Activated naive CD4-positive, alpha-beta T cell treated with anti-CD3 and anti-CD28 coated beads for 36 hours (primary cell): Measurements from ENCODE around the gene DBN1. TPM values are rescaled to one million over a fixed set of nuclear protein-coding genes. Genes with fewer than 3 reads are reported as not detected.
A peak's percentile ranks its signal among the peaks of the same experiment; 100 is the strongest.

Source experiments
- CTCF ChIA-PET: fragments of 350-600 bp; sonication (Branson Sonifier 250); formaldehyde crosslinking; loops from one replicate; lab custom pipeline; 2021; ENCODE audit warnings: antibody characterized with exemption; lab: Charles Lee
- DNase-seq: peaks from one replicate; pipeline ENCODE4 v3.0.0-alpha.2; 2020
- H3K27ac Mint-ChIP-seq: one replicate; pipeline ENCODE4 v1.8.0; 2021; ENCODE audit warnings: mild to moderate bottlenecking, mixed read lengths
- H3K27me3 Mint-ChIP-seq: one replicate; pipeline ENCODE4 v1.8.0; 2021; ENCODE audit warnings: low read depth, mixed read lengths
- H3K36me3 Mint-ChIP-seq: one replicate; pipeline ENCODE4 v1.8.0; 2021; ENCODE audit warnings: low read depth, mixed read lengths
- H3K4me1 Mint-ChIP-seq: one replicate; pipeline ENCODE4 v1.8.0; 2021; ENCODE audit warnings: low read depth, mixed read lengths
- H3K4me3 Mint-ChIP-seq: one replicate; pipeline ENCODE4 v1.8.0; 2021; ENCODE audit warnings: mild to moderate bottlenecking, moderate library complexity, mixed read lengths
- H3K9me3 Mint-ChIP-seq: one replicate; pipeline ENCODE4 v1.8.0; 2021; ENCODE audit warnings: mixed read lengths
- intact Hi-C: fragments of 100-400 bp; cut with micrococcal nuclease; formaldehyde crosslinking; loops from one replicate; pipeline ENCODE4 v1.15.1; 2023
- total RNA-seq, 2 experiments: library from RNA; stranded (reverse); gene quantifications; one replicate each; pipeline ENCODE4 v1.2.3, GENCODE V29; 2021

The DBN1 gene
- total RNA-seq, 2 experiments from 2014 or later: 20.8 to 22.4 TPM

GRCh38 chr5:177439518-177440053 lies 33.8 kb downstream of the DBN1 start:
- Mint-ChIP-seq H3K4me1 (peaks cover 65% of the 10 kb centered on the region), H3K27me3 (no peaks in the 10 kb centered on the region), H3K27ac (peak overlapping the region; percentile 90), H3K4me3 (no peak overlapping the region), H3K36me3 (peaks cover 50% of the 10 kb centered on the region), H3K9me3 (no peaks in the 10 kb centered on the region)
- CTCF ChIA-PET: interaction anchor here (0.6 to 5.0 kb wide), 6 partner anchors 16 to 77 kb away, joined by 3 to 39 read pairs (median 6); no protein-coding TSS in a partner anchor
- intact Hi-C loops: loop anchor here (1.0 kb wide), 1 partner anchor 10 kb away; no protein-coding TSS in a partner anchor
- DNase-seq: no peak

- CTCF ChIA-PET: interaction anchor here (5.0 kb wide), 1 partner anchor 35 kb away, joined by 39 read pairs; no protein-coding TSS in a partner anchor
- peaks cover 56% of the 10 kb centered on the region for H3K36me3 Mint-ChIP-seq
- peak overlapping the region; percentile 73 for H3K27ac Mint-ChIP-seq
- no peaks in the 10 kb centered on the region for H3K27me3 Mint-ChIP-seq
- DNase-seq: no peak
- intact Hi-C loops: no loop called here
- H3K4me3 Mint-ChIP-seq: no peak overlapping the region
- H3K9me3 Mint-ChIP-seq: no peaks in the 10 kb centered on the region
- peaks cover 66% of the 10 kb centered on the region for H3K4me1 Mint-ChIP-seq
Observed at GRCh38 chr5:177438468-177438867, 35.0 kb downstream of the DBN1 start.

- no peaks in the 10 kb centered on the region for H3K27me3 Mint-ChIP-seq
- CTCF ChIA-PET: interaction anchor here (0.8 to 5.0 kb wide), 5 partner anchors 13 to 47 kb away, joined by 3 to 39 read pairs (median 4); no protein-coding TSS in a partner anchor
- peaks cover 63% of the 10 kb centered on the region for H3K36me3 Mint-ChIP-seq
- peaks cover 72% of the 10 kb centered on the region for H3K4me1 Mint-ChIP-seq
- intact Hi-C loops: no loop called here
- H3K27ac Mint-ChIP-seq: peak overlapping the region; percentile 50
- H3K9me3 Mint-ChIP-seq: no peaks in the 10 kb centered on the region
- DNase-seq: no peak
- no peak overlapping the region for H3K4me3 Mint-ChIP-seq
Observed at GRCh38 chr5:177437623-177438022, 35.8 kb downstream of the DBN1 start.

DNA sequence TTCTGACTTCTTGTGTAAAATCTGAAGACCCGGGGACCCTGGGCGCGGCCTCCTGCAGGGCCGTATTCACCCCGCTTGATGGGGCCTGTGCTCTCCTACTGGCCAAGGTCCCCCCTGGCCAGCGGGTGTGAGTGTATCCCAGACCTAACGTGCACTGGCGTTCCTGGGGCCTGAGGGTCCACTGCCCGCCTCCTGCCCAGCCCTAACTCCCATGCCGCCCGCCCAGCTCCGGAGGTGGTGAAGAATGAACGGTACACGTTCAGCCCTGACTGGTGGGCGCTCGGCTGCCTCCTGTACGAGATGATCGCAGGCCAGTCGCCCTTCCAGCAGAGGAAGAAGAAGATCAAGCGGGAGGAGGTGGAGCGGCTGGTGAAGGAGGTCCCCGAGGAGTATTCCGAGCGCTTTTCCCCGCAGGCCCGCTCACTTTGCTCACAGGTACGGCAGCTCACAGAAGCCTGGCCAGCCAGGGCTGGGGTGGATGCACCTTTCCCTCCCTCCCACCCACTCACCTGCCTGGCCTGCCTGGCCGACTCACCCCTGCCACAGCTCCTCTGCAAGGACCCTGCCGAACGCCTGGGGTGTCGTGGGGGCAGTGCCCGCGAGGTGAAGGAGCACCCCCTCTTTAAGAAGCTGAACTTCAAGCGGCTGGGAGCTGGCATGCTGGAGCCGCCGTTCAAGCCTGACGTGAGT lies 37.4 kb downstream of the DBN1 start:
- Mint-ChIP-seq H3K27ac (peak overlapping the region; percentile 50), H3K4me3 (no peak overlapping the region), H3K4me1 (peaks cover 80% of the 10 kb centered on the region), H3K9me3 (no peaks in the 10 kb centered on the region), H3K36me3 (peaks cover 69% of the 10 kb centered on the region), H3K27me3 (no peaks in the 10 kb centered on the region)
- intact Hi-C loops: no loop called here
- no peak for DNase-seq
- CTCF ChIA-PET: interaction anchor here (1.1 to 1.4 kb wide), 2 partner anchors 9 to 22 kb away, joined by 4 read pairs; no protein-coding TSS in a partner anchor

DNA sequence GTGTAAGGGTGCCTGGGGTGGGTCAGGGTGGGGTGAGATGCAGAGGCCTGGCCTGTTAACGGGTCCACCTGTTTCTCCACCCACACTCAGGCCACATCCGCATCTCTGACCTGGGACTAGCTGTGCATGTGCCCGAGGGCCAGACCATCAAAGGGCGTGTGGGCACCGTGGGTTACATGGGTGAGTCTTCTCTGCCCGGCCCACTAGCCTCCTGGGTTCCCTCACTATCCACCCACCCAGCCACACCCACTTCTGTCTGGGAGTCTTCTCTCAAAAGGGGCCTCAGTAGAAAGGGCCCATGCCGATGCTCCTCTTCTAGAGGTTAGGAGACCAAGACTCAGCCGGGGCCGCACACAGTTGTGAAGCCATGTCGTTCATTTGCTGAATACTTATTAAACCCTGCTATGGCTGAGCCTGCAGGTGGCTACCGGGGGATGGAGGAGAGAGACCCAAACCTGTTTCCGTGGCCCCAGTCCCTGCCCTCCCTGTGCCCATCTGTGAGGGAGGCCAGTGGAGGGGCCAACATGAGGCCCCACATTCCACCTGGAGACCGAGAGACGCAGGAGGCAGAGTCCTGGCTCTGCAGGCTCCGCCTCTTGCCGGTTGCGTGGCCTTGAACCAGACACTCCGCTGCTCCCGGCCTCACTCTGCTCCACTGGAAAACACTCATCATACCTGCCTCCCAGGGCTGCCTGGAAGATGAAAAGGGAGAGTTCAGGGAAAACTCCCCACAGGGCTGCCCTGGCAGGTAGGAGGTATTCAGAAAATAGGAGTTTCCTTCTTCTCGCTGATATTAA lies 38.3 kb downstream of the DBN1 start:
- Mint-ChIP-seq H3K4me1 (peaks cover 83% of the 10 kb centered on the region), H3K36me3 (peaks cover 72% of the 10 kb centered on the region), H3K27me3 (no peaks in the 10 kb centered on the region), H3K9me3 (no peaks in the 10 kb centered on the region), H3K4me3 (no peak overlapping the region), H3K27ac (peak overlapping the region; percentile 92)
- intact Hi-C loops: loop anchor here (1.0 kb wide), 1 partner anchor 20 kb away; no protein-coding TSS in a partner anchor
- CTCF ChIA-PET: interaction anchor here (1.2 to 10.3 kb wide), 5 partner anchors 10 to 44 kb away, joined by 4 to 111 read pairs (median 10); partner anchors contain the start of gene PRR7
- DNase-seq: no peak

DNA sequence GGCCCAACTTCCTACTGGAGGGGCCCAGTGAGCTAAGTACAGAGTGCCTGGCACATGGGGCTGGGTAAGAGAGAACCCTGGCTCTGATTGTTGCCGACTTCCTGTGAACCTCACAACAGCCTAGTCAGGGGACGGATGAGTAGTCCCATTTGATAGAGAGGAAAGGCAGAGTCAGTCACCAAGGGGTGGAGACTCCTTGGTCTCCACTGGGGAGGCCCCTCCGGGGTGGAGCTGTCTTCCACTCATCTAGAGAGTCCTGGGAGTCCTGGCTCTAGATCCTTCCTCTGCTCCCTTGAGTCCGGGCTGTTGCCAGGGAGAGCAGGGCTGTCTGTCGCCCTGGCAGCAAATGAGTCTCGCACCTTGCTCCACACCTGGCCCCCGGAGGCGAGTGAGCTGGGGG lies 39.0 kb downstream of the DBN1 start:
- Mint-ChIP-seq H3K27ac (peak overlapping the region; percentile 92), H3K9me3 (no peaks in the 10 kb centered on the region), H3K4me1 (peaks cover 83% of the 10 kb centered on the region), H3K36me3 (peaks cover 72% of the 10 kb centered on the region), H3K27me3 (no peaks in the 10 kb centered on the region), H3K4me3 (no peak overlapping the region)
- CTCF ChIA-PET: interaction anchor here (1.2 to 10.3 kb wide), 5 partner anchors 10 to 43 kb away, joined by 4 to 111 read pairs (median 10); partner anchors contain the start of gene PRR7
- intact Hi-C loops: loop anchor here (1.0 kb wide), 1 partner anchor 21 kb away; no protein-coding TSS in a partner anchor
- peak; percentile 89 for DNase-seq

DNA sequence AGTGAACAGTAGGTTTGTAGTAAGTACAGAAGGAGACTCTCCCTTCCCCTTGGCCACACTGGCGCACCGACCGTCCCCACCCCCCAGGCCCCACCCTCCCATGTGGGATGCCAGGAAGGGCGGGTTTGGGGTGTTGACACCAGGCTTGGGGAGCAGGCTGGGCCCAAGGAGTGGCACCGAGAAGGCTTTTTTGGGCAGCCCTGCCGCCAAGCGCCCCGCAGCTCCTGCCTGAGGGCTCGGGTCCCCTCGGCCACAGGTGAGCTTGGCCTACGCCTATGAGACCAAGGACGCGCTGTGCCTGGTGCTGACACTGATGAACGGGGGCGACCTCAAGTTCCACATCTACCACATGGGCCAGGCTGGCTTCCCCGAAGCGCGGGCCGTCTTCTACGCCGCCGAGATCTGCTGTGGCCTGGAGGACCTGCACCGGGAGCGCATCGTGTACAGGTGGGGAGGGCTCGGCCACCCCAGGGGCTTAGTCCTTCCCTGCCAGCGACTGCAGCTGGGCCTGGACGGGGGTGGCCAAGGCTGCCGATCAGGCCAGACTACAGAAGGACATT lies 39.7 kb downstream of the DBN1 start:
- no peaks in the 10 kb centered on the region for H3K9me3 Mint-ChIP-seq
- H3K4me3 Mint-ChIP-seq: no peak overlapping the region
- peak overlapping the region; percentile 95 for H3K27ac Mint-ChIP-seq
- peaks cover 87% of the 10 kb centered on the region for H3K4me1 Mint-ChIP-seq
- peaks cover 76% of the 10 kb centered on the region for H3K36me3 Mint-ChIP-seq
- intact Hi-C loops: loop anchor here (1.0 kb wide), 1 partner anchor 22 kb away; no protein-coding TSS in a partner anchor
- H3K27me3 Mint-ChIP-seq: no peaks in the 10 kb centered on the region
- no peak for DNase-seq
- CTCF ChIA-PET: interaction anchor here (1.1 to 10.3 kb wide), 6 partner anchors 11 to 43 kb away, joined by 3 to 111 read pairs (median 9); partner anchors contain the start of gene PRR7

DNA sequence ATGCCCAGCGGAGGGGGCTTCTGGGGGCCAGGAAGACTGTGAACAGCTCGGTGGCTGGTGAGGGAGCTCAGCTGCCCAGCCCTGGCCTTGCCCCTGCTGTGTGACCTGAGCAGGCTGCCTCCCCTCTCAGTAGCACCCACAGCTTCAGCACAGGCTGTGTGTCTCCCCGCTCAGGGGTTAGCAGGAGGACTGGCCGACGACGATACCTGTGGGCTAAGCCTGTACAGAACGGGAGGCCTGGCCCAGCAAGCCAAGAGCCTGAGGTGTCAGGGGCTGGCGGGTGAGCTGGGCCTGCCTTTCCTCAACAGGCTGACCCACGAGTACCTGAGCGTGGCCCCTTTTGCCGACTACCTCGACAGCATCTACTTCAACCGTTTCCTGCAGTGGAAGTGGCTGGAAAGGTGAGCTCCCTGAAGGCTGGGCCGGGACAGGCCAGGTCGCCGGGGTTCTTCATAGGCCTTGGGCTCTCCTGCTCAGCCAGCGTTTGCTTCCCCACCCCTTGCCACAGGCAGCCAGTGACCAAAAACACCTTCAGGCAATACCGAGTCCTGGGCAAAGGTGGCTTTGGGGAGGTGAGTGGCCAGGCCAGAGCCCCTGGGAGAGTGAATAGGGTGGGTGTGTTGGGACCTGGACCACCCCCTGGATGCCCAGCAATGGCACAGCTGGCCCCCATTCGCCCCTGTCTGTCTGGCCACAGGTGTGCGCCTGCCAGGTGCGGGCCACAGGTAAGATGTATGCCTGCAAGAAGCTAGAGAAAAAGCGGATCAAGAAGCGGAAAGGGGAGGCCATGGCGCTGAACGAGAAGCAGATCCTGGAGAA lies 40.4 kb downstream of the DBN1 start:
- CTCF ChIA-PET: interaction anchor here (1.1 to 10.3 kb wide), 6 partner anchors 12 to 42 kb away, joined by 3 to 111 read pairs (median 16); partner anchors contain the start of gene PRR7
- H3K27ac Mint-ChIP-seq: peak overlapping the region; percentile 95
- H3K9me3 Mint-ChIP-seq: no peaks in the 10 kb centered on the region
- intact Hi-C loops: no loop called here
- peaks cover 85% of the 10 kb centered on the region for H3K4me1 Mint-ChIP-seq
- DNase-seq: no peak
- H3K27me3 Mint-ChIP-seq: no peaks in the 10 kb centered on the region
- peak overlapping the region; percentile 15 for H3K4me3 Mint-ChIP-seq
- peaks cover 76% of the 10 kb centered on the region for H3K36me3 Mint-ChIP-seq

DNA sequence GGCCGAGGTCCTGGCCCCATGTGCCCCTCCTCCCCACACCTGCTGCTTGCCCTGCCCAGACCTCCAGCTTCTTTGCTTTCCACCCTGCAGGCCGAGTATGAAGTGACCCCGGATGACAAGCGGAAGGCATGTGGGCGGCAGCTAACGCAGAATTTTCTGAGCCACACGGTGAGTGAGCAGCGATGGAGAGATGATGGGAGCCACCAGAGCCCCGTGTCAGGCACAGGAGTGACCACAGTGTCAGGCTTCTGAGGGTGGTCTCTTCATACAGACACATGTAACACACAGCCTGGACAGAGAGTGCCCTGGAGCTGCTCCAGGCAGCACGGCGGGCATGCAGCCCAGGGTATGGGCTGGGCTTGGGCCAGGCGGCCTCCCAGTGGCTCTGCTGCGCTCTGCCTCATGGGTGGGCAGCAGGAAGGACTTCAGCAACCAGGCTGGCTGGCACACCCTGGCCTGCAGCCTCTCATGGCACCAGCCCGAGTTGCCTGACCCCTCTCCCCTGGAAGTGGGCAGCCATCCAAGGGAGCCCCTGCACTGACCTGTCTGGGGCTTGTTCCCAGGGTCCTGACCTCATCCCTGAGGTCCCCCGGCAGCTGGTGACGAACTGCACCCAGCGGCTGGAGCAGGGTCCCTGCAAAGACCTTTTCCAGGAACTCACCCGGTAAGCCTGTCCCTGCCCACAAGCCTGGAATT lies 41.1 kb downstream of the DBN1 start:
- Mint-ChIP-seq H3K4me3 (peak overlapping the region; percentile 95), H3K27ac (peak overlapping the region; percentile 95), H3K4me1 (peaks cover 81% of the 10 kb centered on the region), H3K27me3 (no peaks in the 10 kb centered on the region), H3K9me3 (no peaks in the 10 kb centered on the region), H3K36me3 (peaks cover 76% of the 10 kb centered on the region)
- DNase-seq: peak; percentile 64
- CTCF ChIA-PET: interaction anchor here (0.8 to 10.3 kb wide), 11 partner anchors 12 to 42 kb away, joined by 3 to 111 read pairs (median 5); partner anchors contain the start of gene PRR7
- intact Hi-C loops: no loop called here

GRCh38 chr5:177431317-177432142 lies 41.9 kb downstream of the DBN1 start:
- no peaks in the 10 kb centered on the region for H3K9me3 Mint-ChIP-seq
- CTCF ChIA-PET: interaction anchor here (0.8 to 10.3 kb wide), 9 partner anchors 13 to 41 kb away, joined by 3 to 111 read pairs (median 5); partner anchors contain the start of gene PRR7
- peak overlapping the region; percentile 95 for H3K4me3 Mint-ChIP-seq
- peak; percentile 79 for DNase-seq
- peak overlapping the region; percentile 95 for H3K27ac Mint-ChIP-seq
- H3K27me3 Mint-ChIP-seq: no peaks in the 10 kb centered on the region
- H3K4me1 Mint-ChIP-seq: peaks cover 74% of the 10 kb centered on the region
- H3K36me3 Mint-ChIP-seq: peaks cover 71% of the 10 kb centered on the region
- intact Hi-C loops: no loop called here
